GM21529 (cell line): ENCODE data around the gene RAET1E.
A peak's percentile ranks its signal among the peaks of the same experiment; 100 is the strongest.
"Not testable (repeated sequence)": the region's sequence is repeated elsewhere in the genome, so short reads cannot be mapped to it uniquely, and the experiment has no call there.

Experiments used
- ATAC-seq: cut with Tn5 transposase; IDR thresholded peaks from one replicate; pipeline ENCODE4 v1.9.1; 2021; ENCODE audit not compliant: unreplicated experiment

Gene RAET1E

GRCh38 chr6:149863698-149864577 lies 34.0 kb downstream of the RAET1E start, which contains the start of gene LRP11:
Gene LRP11, minus strand, starts transcription at chr6:149864359. Its CDS starts 339 bp downstream, at chr6:149864020.
- ATAC-seq, result peak; percentile 83

DNA sequence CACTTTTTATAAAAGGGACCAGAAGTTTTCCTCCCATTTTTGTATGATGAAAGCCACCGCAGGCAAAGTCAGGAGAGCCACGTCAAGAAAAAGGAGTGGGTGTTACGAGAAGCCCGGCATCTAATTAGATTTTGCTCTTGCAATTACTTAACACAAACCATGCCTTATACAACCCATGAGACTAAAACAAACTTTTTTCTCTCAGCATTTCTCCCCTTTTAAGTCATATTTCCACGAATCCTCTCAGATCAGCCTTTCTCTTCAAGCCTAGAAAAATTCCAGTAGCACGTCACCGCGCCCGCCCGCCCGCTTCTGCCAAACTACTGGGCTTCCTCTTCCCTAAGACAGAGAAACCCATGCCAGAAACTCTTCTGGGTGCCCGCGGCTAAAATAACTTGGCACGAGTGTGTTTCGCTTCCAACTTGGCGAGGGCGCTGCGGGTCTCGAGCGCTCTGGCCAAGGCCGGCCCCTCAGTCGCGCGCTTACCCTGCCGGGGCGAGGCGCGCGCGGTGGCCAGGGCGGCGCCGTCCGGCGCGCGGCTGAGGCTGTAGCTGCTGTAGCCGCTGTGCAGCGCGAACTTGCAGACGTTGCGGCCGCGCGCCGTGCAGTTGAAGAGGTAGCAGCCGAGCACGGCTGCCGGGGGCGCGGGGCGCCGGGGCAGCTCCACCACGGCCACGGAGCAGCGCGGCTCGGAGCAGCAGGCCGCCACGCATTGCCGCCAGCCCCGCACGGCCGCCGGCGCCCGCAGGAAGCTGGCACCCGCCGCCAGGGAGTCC lies 34.8 kb downstream of the RAET1E start:
- peak; percentile 34 for ATAC-seq

DNA sequence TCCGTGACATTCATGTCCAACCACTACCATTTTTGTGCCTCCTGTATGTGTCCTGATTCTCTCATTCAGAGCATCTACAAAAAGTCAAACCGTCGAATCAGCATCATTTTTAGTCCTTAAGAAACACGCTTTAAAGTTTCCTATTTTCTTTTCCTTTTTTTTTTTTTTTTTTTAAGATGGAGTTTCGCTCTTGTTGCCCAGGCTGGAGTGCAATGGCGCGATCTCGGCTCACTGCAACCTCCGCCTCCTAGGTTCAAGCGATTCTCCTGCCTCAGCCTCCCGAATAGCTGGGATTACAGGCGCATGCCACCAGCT lies 35.5 kb downstream of the RAET1E start:
- ATAC-seq, result not testable (repeated sequence)

DNA sequence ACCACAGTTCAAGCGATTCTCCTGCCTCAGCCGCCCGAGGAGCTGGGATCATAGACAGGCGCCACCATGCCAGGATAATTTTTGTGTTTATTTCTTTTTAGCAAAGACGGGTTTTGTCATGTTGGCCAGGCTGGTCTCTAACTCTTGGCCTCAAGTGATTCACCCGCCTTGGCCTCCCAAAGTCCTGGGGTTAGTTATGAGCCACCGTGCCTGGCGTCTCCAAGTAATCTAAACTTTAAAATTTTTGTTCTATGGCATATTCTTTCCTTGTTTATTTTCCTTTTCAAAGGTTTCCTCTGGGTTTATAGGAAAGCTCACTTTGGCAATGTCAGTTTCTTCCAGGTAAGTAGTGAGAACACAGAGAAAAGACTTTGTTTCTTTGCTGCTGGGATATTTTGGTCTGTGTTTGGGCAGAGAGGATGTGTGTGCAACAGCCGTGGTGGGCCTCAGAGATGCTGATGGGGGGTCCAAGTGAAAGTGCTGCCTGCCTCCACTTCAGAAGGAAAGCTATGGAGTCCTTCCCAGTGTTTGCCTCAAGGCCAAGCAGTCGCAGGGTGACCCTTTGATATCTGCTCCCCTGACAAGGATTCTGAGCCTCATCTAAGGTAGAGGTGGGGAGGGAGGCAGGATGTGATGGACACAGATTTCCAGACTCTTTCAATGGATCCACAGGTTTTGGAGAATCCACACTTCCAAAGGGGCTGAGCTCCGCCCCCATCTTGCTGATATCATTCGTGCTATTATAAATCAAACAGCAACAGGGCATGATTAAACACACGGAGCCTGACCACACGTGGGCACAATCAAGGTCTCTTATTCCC lies 36.1 kb downstream of the RAET1E start:
- ATAC-seq, result no peak

GRCh38 chr6:149860834-149861602 lies 36.9 kb downstream of the RAET1E start:
- ATAC-seq, result no peak

DNA sequence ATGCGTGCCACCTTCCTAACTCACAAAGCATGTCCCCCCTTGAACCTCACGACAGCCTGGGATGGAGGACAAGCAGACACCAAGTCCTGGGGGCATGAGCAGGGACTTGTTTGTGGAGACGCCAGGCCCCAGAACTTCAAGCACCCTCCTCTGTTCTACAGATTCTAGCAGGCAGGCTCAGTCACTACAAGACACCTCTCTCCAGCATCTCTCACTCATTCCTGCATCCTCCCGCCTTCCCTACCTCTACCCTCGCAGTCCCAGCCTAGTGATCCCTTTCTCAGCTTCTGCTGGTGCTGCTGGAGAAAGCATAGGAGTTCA lies 37.4 kb downstream of the RAET1E start:
- ATAC-seq, result no peak

DNA sequence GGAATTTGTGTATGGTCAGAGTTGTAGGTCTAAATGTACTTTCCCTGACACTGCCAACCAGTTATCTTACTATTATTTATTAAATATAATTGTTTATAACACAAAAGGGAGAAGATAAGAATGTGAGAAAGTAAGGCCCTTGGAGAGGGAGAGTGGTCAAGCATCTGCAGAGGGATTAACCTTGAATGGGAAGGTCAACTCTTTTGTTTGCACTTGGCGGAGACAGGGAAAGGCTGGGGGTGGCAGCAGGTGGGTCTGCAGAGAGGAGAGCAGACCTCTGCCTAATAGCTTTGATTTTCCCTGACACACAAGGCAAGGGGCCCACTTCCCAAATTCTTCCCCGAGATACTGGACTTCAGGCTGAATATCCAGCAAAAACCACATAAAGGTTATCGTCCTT lies 38.0 kb downstream of the RAET1E start:
- ATAC-seq, result no peak

- ATAC-seq, result no peak
Observed at GRCh38 chr6:149859368-149859767, 38.5 kb downstream of the RAET1E start.

DNA sequence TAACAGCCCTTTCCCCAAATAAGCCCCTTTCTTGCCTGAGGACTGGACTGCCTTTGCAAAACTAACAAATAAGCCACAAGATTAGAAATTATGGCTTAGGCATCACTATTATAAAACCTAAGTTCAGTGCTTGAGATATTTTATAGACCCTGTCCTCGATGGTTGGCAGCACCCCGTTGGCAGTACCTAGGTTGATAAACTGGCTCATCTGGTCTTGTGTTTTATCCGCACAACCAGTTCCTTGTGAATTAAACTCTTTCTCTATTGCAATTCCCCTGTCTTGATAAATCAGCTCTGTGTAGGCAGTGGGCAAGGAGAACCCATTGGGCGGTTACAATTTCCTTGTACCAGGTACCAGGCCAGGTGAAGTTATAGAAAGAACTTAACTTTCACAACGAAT lies 40.4 kb downstream of the RAET1E start:
- no peak for ATAC-seq

GRCh38 chr6:149856256-149856994 lies 41.5 kb downstream of the RAET1E start:
- ATAC-seq, result no peak

DNA sequence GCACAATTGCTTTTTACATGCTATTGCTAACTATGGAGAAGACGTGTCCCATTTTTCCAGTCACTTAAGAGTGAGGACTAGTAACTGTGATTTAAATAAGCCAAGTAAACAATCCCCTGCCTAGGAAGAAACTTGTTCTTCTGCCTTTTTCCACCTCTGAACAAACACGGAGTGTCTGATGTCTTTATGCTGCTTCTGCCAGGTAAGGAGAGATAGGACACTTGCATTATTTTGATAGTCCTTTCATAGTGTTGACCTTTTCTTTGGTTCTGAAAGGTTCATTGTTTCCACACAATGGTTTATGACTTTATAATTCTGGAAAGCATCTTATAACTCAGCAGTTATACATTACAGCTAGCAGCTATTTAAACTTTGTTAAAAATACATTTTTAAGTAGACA lies 42.2 kb downstream of the RAET1E start:
- ATAC-seq, result no peak

DNA sequence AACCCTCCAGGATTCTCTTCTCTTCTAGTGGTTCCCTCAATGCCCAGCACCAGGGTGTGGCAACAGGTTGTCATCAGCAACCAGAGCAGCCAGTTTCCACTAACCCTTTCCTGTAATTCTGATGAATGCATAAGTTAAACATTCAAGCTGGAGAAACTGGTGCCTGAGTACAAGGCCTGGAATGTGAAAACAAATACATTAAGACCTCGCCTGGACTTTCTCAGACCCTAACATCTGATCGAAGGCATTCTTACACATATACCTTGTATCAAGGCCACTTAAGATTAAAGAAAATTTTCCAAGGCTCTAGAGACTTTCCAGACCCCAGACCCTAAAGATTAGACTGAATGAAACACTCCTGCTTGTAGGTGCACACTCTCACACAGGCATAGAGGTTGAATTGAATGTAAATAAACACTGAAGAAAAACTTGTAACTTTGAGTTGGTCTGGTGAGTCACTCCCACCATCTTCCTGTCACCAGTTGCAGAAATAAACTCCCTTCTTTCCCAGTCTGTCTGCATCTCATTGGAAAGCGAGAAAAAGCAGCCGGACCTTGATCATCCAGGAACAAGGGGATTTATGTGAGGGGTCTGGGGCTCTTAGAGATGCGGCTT lies 42.8 kb downstream of the RAET1E start:
- ATAC-seq, result no peak

DNA sequence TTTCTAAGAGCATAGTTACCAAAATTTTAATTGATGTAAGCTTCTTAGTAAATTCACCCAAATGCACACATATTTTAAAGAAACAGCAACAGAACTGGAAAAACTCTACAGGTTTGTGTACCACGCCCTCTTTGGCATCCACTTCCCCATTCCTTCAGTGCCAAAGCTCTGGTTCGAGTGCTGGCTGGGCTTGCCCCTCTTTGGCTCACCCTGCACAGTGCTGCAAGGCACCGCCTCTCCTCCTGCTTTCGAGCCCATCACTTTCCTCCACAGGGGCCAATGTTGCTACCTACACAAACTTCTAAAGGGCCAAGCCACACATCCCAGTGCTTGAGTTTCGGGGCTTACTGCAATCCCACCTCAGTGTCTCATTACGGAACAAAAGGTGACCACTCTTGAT lies 43.4 kb downstream of the RAET1E start:
- no peak for ATAC-seq

DNA sequence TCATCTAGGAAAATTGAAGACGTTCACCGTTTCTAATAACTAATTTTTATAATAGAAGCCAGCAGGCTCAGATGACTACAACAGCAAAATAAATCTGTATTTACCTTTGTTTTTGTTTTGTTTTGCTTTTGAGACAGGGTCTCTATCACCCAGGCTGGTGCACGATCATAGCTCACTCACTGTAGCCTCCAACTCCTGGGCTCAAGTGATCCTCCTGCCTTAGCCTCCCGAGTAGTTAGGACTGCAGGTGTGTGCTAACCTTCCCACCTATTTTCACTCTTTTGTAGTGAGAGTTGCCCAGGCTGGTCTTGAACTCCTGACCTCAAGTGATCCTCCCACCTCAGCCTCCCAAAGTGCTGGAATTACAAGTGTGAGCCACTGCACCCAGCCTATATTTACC lies 43.9 kb downstream of the RAET1E start:
- not testable (repeated sequence) for ATAC-seq

- no peak for ATAC-seq
Observed at GRCh38 chr6:149852881-149853280, 45.0 kb downstream of the RAET1E start.

GRCh38 chr6:149852180-149852579 lies 45.7 kb downstream of the RAET1E start:
- no peak for ATAC-seq

DNA sequence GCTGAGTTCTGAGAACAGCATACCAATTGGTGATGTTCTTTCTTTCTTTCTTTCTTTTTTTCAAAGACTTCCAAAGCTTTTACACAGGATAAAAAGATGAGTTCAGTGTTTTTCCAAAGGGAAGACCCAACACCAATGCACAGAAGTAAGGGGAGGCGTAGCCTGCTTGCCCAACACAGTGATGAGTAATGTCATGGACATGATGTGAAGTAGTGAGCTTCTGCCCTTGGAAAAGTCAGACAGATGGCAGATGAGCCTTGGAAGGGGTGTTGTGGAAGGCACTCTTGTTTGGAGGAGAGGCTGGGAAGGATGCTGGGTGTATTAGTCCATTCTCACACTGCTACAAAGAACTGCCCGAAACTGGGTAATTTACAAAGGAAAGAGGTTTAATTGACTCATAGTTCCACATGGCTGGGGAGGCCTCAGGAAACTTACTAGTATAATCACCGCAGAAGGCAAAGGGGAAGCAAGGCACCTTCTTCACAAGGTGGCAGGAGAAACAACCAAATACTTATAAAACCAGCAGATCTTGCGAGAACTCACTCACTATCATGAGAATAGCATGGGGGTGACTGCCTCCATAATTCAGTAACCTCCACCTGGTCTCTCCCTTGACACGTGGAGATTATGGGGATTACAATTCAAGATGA lies 46.3 kb downstream of the RAET1E start:
- ATAC-seq, result no peak

GRCh38 chr6:149848343-149848742 lies 49.6 kb downstream of the RAET1E start:
- not testable (repeated sequence) for ATAC-seq
